CD4-positive, CD25-positive, alpha-beta regulatory T cell (primary cell): ENCODE measurements around the gene KCNJ11. TPM values are rescaled to one million over a fixed set of nuclear protein-coding genes. Genes with fewer than 3 reads are reported as not detected.

Source experiments
- ATAC-seq, 2 donors: fragments of 150-1000 bp; cut with Tn5 transposase; one replicate each; pipeline ENCODE4 v1.10.0; 2021; ENCODE audit warnings: low read depth in 2 of 2, moderate number of reproducible peaks in 2 of 2, moderate library complexity in 1 of 2
- DNase-seq, 3 donors: peaks; one replicate each; pipeline versions ENCODE4 v3.0.0 to v3.0.0-alpha.2; 2012 to 2022; ENCODE audit warnings: mixed read lengths in 1 of 3
- H3K27ac ChIP-seq: one replicate; pipeline ENCODE4 v1.7.0; 2013; ENCODE audit warnings: mild to moderate bottlenecking, low read length; ENCODE audit not compliant: insufficient read depth, poor library complexity, severe bottlenecking
- H3K27me3 ChIP-seq: one replicate; pipeline ENCODE4 v1.7.0; 2013; ENCODE audit warnings: low read length; ENCODE audit not compliant: control insufficient read depth, insufficient read depth
- H3K36me3 ChIP-seq: one replicate; pipeline ENCODE4 v1.7.0; 2013; ENCODE audit warnings: mild to moderate bottlenecking, low read length, moderate library complexity; ENCODE audit not compliant: control insufficient read depth, insufficient read depth
- H3K4me1 ChIP-seq: 2 replicates; pipeline ENCODE4 v1.7.0; 2013; ENCODE audit warnings: mild to moderate bottlenecking, low read length; ENCODE audit not compliant: insufficient read depth, control insufficient read depth, poor library complexity, severe bottlenecking
- H3K4me3 ChIP-seq: one replicate; pipeline ENCODE4 v1.7.0; 2013; ENCODE audit warnings: low read depth, mild to moderate bottlenecking, low read length, moderate library complexity
- H3K9me3 ChIP-seq, 2 experiments: 1 replicate in 1 of 2; 2 replicates in 1 of 2; pipeline ENCODE4 v1.7.0; 2013; ENCODE audit warnings: low read length in 2 of 2, mild to moderate bottlenecking in 1 of 2, moderate library complexity in 1 of 2; ENCODE audit not compliant: control insufficient read depth in 2 of 2
- H3K27ac Mint-ChIP-seq, 3 donors: one replicate each; pipeline ENCODE4 v1.8.0; 2020 to 2022; ENCODE audit warnings: mild to moderate bottlenecking in 3 of 3, mixed read lengths in 3 of 3, moderate library complexity in 2 of 3
- H3K27me3 Mint-ChIP-seq: one replicate; pipeline ENCODE4 v1.8.0; 2022; ENCODE audit warnings: mild to moderate bottlenecking, mixed read lengths
- H3K36me3 Mint-ChIP-seq: one replicate; pipeline ENCODE4 v1.8.0; 2020; ENCODE audit warnings: mixed read lengths
- H3K4me1 Mint-ChIP-seq, 4 donors: one replicate each; pipeline ENCODE4 v1.8.0; 2020 to 2022; ENCODE audit warnings: mixed read lengths in 4 of 4, mild to moderate bottlenecking in 1 of 4
- H3K4me3 Mint-ChIP-seq, 4 donors: one replicate each; pipeline ENCODE4 v1.8.0; 2020 to 2022; ENCODE audit warnings: mild to moderate bottlenecking in 4 of 4, mixed read lengths in 4 of 4, moderate library complexity in 3 of 4
- H3K9me3 Mint-ChIP-seq, 7 donors: one replicate each; pipeline ENCODE4 v1.8.0; 2020 to 2022; ENCODE audit warnings: mixed read lengths in 7 of 7, mild to moderate bottlenecking in 3 of 7, moderate library complexity in 2 of 7
- polyA plus RNA-seq, 4 donors: library from polyadenylated mRNA; unstranded; fragments of 300-500 nt; fragmentation: Illumina TruSeq; gene quantifications; one replicate each; pipeline ENCODE4 v1.2.3, GENCODE V29; 2021
- total RNA-seq: library from RNA; stranded (reverse); gene quantifications from one replicate; pipeline ENCODE4 v1.2.3, GENCODE V29; 2022

The KCNJ11 gene
- total and polyA plus RNA-seq, 5 donors from 2014 or later, result not detected

DNA sequence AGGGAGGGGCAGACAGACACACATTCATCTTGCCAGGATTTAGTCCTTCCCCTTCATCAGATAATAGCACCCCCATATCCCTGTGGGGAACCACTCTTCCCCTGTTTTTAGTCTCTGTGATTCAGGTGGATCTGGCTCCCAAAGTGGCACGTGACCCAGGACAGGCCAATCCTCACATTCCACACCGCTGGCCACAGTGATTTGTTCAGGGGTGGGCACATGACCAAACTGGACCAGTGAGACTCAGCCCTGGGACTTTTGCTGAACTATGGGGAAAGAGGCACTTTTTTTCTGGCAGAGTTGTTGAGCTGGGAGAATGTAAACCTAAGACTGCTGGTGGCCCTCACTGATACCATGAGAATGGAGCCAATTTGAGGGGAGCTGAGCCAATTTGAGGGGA lies 19.1 kb upstream of the KCNJ11 start:
- no peaks in the 10 kb centered on the region for H3K4me1 ChIP-seq
- no peak overlapping the region for H3K27ac Mint-ChIP-seq
- no peak overlapping the region for H3K4me3 ChIP-seq
- no peak overlapping the region for H3K27ac ChIP-seq
- H3K9me3 Mint-ChIP-seq, result peaks cover 0 to 2% (median 0%) of the 10 kb centered on the region in 7 donors
- H3K9me3 ChIP-seq, result no peaks in the 10 kb centered on the region
- ATAC-seq (no peak), DNase-seq (no peak)
- no peaks in the 10 kb centered on the region for H3K27me3 ChIP-seq
- no peaks in the 10 kb centered on the region for H3K36me3 ChIP-seq
- H3K36me3 Mint-ChIP-seq, result no peaks in the 10 kb centered on the region
- no peak overlapping the region for H3K4me3 Mint-ChIP-seq
- no peaks in the 10 kb centered on the region for H3K27me3 Mint-ChIP-seq
- H3K4me1 Mint-ChIP-seq, result no peaks in the 10 kb centered on the region

DNA sequence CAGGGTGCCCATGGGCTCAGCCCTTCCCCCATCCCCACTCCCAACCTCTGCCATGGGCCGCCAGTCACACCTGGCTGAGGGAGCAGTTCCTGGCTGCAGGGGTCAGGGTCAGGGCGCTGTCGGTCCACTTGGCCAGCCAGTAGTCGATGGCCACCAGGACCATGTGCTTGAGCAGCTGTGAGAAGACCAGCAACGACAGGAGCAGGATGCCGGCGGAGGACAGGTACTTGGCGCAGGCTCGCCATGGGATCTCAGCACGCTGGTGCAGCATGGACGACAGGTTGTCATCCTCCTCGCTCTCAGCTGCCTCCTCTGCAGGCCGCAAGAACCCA lies 18.3 kb upstream of the KCNJ11 start:
- DNase-seq (no peak), ATAC-seq (no peak)
- Histone ChIP-seq H3K36me3 (no peaks in the 10 kb centered on the region), H3K27me3 (no peaks in the 10 kb centered on the region), H3K4me1 (no peaks in the 10 kb centered on the region), H3K27ac (no peak overlapping the region), H3K4me3 (no peak overlapping the region), H3K9me3 (no peaks in the 10 kb centered on the region)
- no peaks in the 10 kb centered on the region for H3K36me3 Mint-ChIP-seq
- no peaks in the 10 kb centered on the region for H3K4me1 Mint-ChIP-seq
- H3K4me3 Mint-ChIP-seq, result no peak overlapping the region
- H3K27me3 Mint-ChIP-seq, result no peaks in the 10 kb centered on the region
- no peak overlapping the region for H3K27ac Mint-ChIP-seq
- peaks cover 0 to 2% (median 0%) of the 10 kb centered on the region in 7 donors for H3K9me3 Mint-ChIP-seq

DNA sequence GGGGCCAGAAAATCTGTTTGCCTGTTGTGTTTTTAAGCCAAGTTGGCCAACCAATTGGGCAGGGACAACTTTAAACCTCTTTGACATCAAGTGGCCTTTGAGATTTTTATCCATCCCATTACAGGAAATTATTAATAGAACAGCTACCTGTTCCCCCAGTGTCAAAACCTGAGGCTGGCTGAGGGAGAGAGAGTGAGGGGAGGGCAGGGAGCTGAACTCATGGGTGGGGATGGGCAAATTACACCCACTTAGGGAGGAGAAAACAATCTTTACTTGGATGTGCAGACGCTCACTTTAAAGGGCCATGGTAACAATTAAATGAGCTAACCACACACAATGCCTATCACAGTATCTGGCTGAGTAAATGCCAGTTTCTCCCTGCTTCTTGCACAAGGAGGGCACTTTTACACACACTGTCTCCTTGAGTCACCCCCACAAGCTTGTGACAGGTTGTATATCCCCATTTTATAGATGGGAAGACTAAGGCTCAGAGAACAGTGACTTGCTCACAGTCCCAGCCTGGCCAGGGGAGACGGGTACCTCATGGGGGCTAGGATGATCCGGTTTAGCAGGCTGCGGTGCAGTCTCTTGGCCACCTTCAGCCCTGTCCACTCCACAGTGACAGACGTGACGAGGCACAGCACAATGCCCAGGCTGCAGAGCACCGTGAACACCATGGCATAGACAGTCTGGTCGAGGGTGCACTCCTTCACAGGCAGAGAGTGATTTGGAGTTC lies 17.8 kb upstream of the KCNJ11 start:
- no peak overlapping the region for H3K27ac ChIP-seq
- H3K27ac Mint-ChIP-seq, result no peak overlapping the region
- no peak overlapping the region for H3K4me3 Mint-ChIP-seq
- no peaks in the 10 kb centered on the region for H3K4me1 Mint-ChIP-seq
- no peaks in the 10 kb centered on the region for H3K9me3 ChIP-seq
- ATAC-seq (no peak), DNase-seq (no peak)
- H3K27me3 Mint-ChIP-seq, result no peaks in the 10 kb centered on the region
- no peaks in the 10 kb centered on the region for H3K4me1 ChIP-seq
- H3K4me3 ChIP-seq, result no peak overlapping the region
- H3K27me3 ChIP-seq, result no peaks in the 10 kb centered on the region
- H3K9me3 Mint-ChIP-seq, result peaks cover 0 to 2% (median 0%) of the 10 kb centered on the region in 7 donors
- H3K36me3 ChIP-seq, result no peaks in the 10 kb centered on the region
- no peaks in the 10 kb centered on the region for H3K36me3 Mint-ChIP-seq

DNA sequence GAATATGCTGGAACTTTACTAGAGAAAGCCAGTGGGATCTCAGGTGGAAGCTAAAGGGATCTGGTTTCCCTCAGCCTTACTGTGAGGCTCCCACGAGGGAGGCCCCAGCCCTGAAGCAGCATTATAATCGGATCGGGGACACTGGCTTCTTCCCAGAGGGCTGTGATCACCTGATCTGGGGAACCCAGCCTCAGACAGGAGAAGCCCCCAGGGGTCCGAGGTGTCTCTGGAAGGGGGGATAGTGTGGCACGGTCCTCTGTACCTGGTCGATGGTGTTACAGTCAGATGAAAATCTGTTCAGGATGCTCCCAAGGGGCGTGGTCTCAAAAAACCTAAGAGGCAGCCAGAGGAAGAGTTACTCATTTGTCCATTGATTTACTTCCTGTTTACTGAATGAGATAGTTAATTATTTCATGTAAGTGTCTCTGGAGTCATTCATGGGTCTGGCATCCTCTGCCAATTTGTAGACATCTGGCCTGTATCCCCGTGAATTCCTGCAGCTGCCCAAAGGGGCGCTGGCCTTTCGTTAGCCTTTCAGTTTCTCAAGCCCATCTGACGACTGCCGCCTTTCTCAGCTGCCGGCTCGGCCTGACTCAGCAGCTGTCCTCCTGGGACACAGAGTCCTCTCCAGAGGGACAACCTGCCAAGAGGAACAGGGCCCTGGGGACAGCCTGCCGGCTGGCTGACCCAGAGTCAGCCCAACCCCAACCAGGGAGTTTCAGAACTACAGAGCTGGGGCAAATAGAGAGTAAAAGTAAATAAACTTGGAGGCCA lies 17.0 kb upstream of the KCNJ11 start:
- H3K9me3 Mint-ChIP-seq, result no peaks in the 10 kb centered on the region
- ATAC-seq, result no peak

DNA sequence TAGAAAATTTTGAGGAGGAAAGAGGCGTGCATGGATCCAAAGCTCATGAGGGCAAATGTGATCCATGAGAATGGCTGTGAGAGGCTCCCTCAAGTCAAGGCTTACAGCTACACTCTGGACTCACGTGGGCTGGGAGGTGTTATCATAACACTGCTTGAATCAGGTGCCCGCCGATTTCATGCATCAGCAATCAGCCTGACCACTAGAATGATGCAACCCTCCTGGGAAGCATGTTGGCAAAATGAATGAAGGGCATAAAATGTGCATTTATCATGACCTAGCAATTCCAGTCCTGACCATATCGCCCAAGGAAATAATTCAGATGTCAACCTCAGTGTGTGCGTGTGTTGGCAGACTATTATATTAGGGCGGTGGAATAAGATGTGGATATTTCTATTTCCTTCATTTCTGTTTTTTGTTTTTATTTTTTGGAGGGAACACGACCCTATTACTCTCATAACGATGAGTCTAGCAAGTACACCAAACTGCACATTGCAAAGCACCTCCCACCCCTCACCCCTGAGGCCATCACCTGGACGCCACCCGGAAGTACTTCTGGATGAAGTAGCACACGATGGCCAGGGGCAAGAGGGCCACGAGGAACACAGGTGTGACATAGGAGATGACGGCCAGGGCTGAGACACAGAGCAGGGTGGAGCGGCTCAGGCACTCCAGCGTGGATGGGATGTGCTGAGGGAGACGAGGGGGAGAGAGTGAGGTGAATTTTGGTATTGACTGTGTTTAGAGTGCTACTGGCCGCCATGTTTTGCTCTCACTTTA lies 15.7 kb upstream of the KCNJ11 start:
- ATAC-seq (no peak), DNase-seq (no peak)
- H3K4me1 ChIP-seq, result no peaks in the 10 kb centered on the region
- H3K27me3 ChIP-seq, result no peaks in the 10 kb centered on the region
- no peaks in the 10 kb centered on the region for H3K36me3 ChIP-seq
- Mint-ChIP-seq H3K27ac (no peak overlapping the region), H3K4me3 (no peak overlapping the region), H3K36me3 (no peaks in the 10 kb centered on the region), H3K9me3 (peaks cover 0 to 1% (median 0%) of the 10 kb centered on the region in 7 donors), H3K4me1 (no peaks in the 10 kb centered on the region), H3K27me3 (no peaks in the 10 kb centered on the region)
- no peaks in the 10 kb centered on the region for H3K9me3 ChIP-seq
- no peak overlapping the region for H3K27ac ChIP-seq
- H3K4me3 ChIP-seq, result no peak overlapping the region

More for the DNA sequence above, 17.0 kb upstream of the KCNJ11 start:
- Mint-ChIP-seq H3K27me3 (no peaks in the 10 kb centered on the region), H3K4me1 (no peaks in the 10 kb centered on the region), H3K36me3 (no peaks in the 10 kb centered on the region), H3K4me3 (no peak overlapping the region), H3K27ac (no peak overlapping the region)
- Histone ChIP-seq H3K4me3 (no peak overlapping the region), H3K27ac (no peak overlapping the region), H3K27me3 (no peaks in the 10 kb centered on the region), H3K9me3 (no peaks in the 10 kb centered on the region), H3K36me3 (no peaks in the 10 kb centered on the region), H3K4me1 (no peaks in the 10 kb centered on the region)
- DNase-seq, result no peak

DNA sequence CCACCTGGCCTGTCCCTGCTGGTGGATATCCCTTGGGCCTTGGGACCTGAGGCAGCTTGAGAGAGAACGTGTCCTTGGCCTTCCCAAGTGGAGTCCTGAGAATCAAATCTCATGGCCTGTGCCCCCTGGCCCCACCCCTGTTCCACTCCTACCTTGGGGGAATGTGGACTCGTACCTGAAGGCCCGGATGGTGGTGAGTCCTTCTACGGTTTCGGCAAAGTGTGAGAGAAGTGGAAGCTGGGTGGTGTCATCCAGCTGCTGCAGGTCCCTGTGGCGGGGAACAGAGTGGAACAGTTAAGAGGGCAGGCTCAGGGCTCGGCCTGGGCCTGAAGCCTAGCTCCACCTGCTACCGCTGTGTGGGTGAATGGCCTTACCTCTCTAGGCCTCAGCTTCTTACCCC lies 14.0 kb upstream of the KCNJ11 start:
- Mint-ChIP-seq H3K9me3 (peaks cover 0 to 2% (median 0%) of the 10 kb centered on the region in 7 donors), H3K4me3 (no peak overlapping the region), H3K27me3 (no peaks in the 10 kb centered on the region), H3K4me1 (no peaks in the 10 kb centered on the region), H3K27ac (no peak overlapping the region), H3K36me3 (no peaks in the 10 kb centered on the region)
- H3K4me1 ChIP-seq, result no peaks in the 10 kb centered on the region
- no peaks in the 10 kb centered on the region for H3K27me3 ChIP-seq
- no peaks in the 10 kb centered on the region for H3K9me3 ChIP-seq
- H3K36me3 ChIP-seq, result no peaks in the 10 kb centered on the region
- no peak overlapping the region for H3K27ac ChIP-seq
- DNase-seq, result no peak
- no peak overlapping the region for H3K4me3 ChIP-seq
- ATAC-seq, result no peak

DNA sequence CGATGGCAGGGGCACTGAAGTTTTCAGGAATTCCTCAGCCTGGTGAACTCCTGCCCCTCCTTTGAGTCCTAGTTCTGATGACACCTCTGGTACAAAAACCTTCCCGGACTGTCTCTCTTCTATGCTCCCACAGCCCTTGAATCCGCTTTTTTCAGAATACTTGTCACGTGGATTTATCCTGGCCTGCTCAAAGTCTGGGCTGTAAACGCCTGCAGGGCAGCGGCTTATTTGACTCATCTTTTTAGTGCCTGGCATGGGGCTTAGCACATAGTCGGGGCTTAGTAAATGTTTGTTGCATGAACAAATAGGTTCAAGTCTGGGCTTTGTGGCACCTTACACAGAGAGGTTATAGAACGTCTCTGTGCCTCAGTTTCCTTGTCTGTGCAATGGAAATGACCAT lies 13.4 kb upstream of the KCNJ11 start:
- no peak overlapping the region for H3K4me3 Mint-ChIP-seq
- H3K27me3 Mint-ChIP-seq, result no peaks in the 10 kb centered on the region
- no peaks in the 10 kb centered on the region for H3K4me1 Mint-ChIP-seq
- Histone ChIP-seq H3K36me3 (no peaks in the 10 kb centered on the region), H3K27me3 (no peaks in the 10 kb centered on the region), H3K4me3 (no peak overlapping the region), H3K9me3 (no peaks in the 10 kb centered on the region), H3K4me1 (no peaks in the 10 kb centered on the region), H3K27ac (no peak overlapping the region)
- H3K9me3 Mint-ChIP-seq, result peaks cover 0 to 2% (median 0%) of the 10 kb centered on the region in 7 donors
- no peaks in the 10 kb centered on the region for H3K36me3 Mint-ChIP-seq
- ATAC-seq (no peak), DNase-seq (no peak)
- no peak overlapping the region for H3K27ac Mint-ChIP-seq
